Psoas muscle (tissue), 8 donors: ENCODE data around the gene MINDY4. TPM values are rescaled to one million over a fixed set of nuclear protein-coding genes. Genes with fewer than 3 reads are reported as not detected.

ENCODE experiments used
- ATAC-seq, 4 donors: fragments of 200-7000 bp; cut with Tn5 transposase; one replicate each; pipeline ENCODE4 v1.9.1; 2020; ENCODE audit warnings: moderate library complexity in 3 of 4, mild to moderate bottlenecking in 2 of 4
- DNase-seq, 2 donors: peaks; one replicate each; pipeline ENCODE4 v3.0.0-alpha.2; 2020
- H3K27ac ChIP-seq: fragments of 200-600 bp; one replicate; pipeline ENCODE4 v1.8.0; 2022
- H3K27me3 ChIP-seq, 3 donors: fragments of 200-600 bp in 1 of 3; one replicate each; pipeline versions ENCODE4 v1.6.1 to v1.8.0; 2013 to 2022; ENCODE audit warnings: low read length in 2 of 3, mild to moderate bottlenecking in 2 of 3, moderate library complexity in 1 of 3; ENCODE audit not compliant: insufficient read depth in 3 of 3
- H3K36me3 ChIP-seq, 2 donors: fragments of 200-600 bp in 1 of 2; one replicate each; pipeline versions ENCODE4 v1.6.1 to v1.8.0; 2013 to 2022; ENCODE audit warnings: low read depth in 1 of 2, mild to moderate bottlenecking in 1 of 2, moderate library complexity in 1 of 2; ENCODE audit not compliant: insufficient read depth in 1 of 2
- H3K4me1 ChIP-seq: fragments of 200-600 bp; one replicate; pipeline ENCODE4 v1.8.0; 2022
- H3K4me3 ChIP-seq: fragments of 200-600 bp; one replicate; pipeline ENCODE4 v1.8.0; 2022; ENCODE audit warnings: mild to moderate bottlenecking
- H3K9me3 ChIP-seq: fragments of 200-600 bp; one replicate; pipeline ENCODE4 v1.8.0; 2022
- WGBS, 3 donors: extraction: QIAGEN DNeasy Blood & Tissue Kit; methylation state at CpG; one replicate each; pipeline versions ENCODE4 v1.1.6 to v1.1.7; 2013; 5-methylcytosine and 5-hydroxymethylcytosine counted together
- intact Hi-C, 2 donors: fragments of 100-400 bp; cut with DNase I; formaldehyde crosslinking; loops; one replicate each; pipeline versions ENCODE4 v1.11.0 to v1.14.2; 2022
- polyA plus RNA-seq, 3 donors: library from polyadenylated mRNA; stranded (reverse); fragments of 200-250 nt; gene quantifications; one replicate each; pipeline ENCODE4 v1.2.3, GENCODE V29; 2013
- total RNA-seq, 4 donors: library from RNA; stranded (reverse); fragmentation: NEBNext Ultra II Directional in 2 of 4; extraction: Animal tissue kit (Norgen Biotek cat#: 25700) in 2 of 4; gene quantifications; one replicate each; pipeline versions ENCODE4 v1.2.1 to v1.2.4, GENCODE V29; 2021 to 2023
- TF ChIP-seq, protein P1 (sequence below): fragments of 200-600 bp; IDR thresholded peaks from one replicate; pipeline ENCODE4 v1.8.0; 2022; ENCODE audit warnings: antibody characterized with exemption
- donor health status: healthy with polysubstance abuse.
- donor health status: DM: no; HTN: no; CAD: no; lungs with moderate emphysema.
- donor health status: Bipolar disorder and iron deficiency.
- donor health status: healthy.
- donor health status: DM: yes; HTN: yes; CAD: no.
- donor health status: DM: no; HTN: no; CAD: no.
- donor health status: DM: no; HTN: no; CAD: no.
- donor health status: DM: yes; HTN: yes; CAD: no.

MINDY4 gene
- total and polyA plus RNA-seq, 7 donors: 0.86 to 3.5 (median 1.5) TPM

DNA sequence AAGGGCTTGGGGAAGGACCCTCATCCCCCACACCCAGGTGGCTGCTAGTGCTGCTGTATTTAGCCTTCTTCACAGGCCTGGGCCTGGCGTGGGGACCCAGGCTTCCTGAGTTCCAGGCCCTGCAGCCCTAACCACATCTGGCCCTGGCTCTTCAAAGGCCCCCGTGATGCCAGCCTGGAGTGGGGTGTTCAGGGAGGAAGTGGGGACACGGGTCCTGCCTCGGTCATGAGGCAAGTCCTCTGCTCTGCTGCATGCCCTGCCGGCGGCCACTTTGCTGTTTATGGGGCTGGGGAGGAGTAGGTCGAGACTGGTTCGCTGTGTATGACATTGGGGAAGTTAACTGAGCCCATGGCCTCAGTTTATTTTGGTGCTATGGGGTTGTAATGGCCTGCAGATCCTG lies 131.9 kb downstream of the MINDY4 start:
- intact Hi-C loops: no loop called here
- no peak for ATAC-seq
- 95 to 99% (median 97%) methylated on average over 7 to 8 of the region's 8 CpGs for WGBS, 3 donors
- H3K36me3 ChIP-seq: no peaks in the 10 kb centered on the region
- H3K9me3 ChIP-seq: no peaks in the 10 kb centered on the region
- no peaks in the 10 kb centered on the region for H3K27me3 ChIP-seq
- no peaks in the 10 kb centered on the region for H3K4me1 ChIP-seq
- TF ChIP-seq, protein P1, sequence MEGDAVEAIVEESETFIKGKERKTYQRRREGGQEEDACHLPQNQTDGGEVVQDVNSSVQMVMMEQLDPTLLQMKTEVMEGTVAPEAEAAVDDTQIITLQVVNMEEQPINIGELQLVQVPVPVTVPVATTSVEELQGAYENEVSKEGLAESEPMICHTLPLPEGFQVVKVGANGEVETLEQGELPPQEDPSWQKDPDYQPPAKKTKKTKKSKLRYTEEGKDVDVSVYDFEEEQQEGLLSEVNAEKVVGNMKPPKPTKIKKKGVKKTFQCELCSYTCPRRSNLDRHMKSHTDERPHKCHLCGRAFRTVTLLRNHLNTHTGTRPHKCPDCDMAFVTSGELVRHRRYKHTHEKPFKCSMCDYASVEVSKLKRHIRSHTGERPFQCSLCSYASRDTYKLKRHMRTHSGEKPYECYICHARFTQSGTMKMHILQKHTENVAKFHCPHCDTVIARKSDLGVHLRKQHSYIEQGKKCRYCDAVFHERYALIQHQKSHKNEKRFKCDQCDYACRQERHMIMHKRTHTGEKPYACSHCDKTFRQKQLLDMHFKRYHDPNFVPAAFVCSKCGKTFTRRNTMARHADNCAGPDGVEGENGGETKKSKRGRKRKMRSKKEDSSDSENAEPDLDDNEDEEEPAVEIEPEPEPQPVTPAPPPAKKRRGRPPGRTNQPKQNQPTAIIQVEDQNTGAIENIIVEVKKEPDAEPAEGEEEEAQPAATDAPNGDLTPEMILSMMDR: no peak
- no peak for DNase-seq
- no peak overlapping the region for H3K27ac ChIP-seq
- no peak overlapping the region for H3K4me3 ChIP-seq

DNA sequence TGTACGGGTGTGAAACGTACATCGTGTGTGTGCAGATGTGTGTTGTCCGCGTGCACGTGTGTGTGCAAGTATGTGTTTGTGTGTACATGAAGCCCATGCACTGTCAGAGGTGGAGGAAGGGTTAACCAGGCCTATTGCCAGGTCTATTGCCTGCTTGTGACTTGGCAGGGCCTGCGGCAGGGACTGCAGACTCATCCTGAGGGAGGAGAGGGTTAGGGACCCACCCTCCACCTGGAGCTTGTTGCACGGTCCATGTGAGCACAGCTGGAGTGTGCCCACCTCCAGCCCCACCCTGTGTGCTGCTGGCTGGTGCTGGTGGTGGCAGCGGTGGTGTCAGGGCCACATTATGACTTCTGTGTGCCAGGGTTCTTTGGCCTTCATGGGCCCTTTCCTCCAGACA lies 133.3 kb downstream of the MINDY4 start:
- H3K27me3 ChIP-seq: no peaks in the 10 kb centered on the region
- TF ChIP-seq, protein P1: no peak
- no peaks in the 10 kb centered on the region for H3K9me3 ChIP-seq
- H3K4me3 ChIP-seq: no peak overlapping the region
- ATAC-seq: no peak
- intact Hi-C loops: no loop called here
- no peaks in the 10 kb centered on the region for H3K4me1 ChIP-seq
- WGBS, 3 donors: 84 to 88% (median 88%) methylated on average over 9 of the region's 9 CpGs
- H3K36me3 ChIP-seq: no peaks in the 10 kb centered on the region
- H3K27ac ChIP-seq: no peak overlapping the region
- no peak for DNase-seq

DNA sequence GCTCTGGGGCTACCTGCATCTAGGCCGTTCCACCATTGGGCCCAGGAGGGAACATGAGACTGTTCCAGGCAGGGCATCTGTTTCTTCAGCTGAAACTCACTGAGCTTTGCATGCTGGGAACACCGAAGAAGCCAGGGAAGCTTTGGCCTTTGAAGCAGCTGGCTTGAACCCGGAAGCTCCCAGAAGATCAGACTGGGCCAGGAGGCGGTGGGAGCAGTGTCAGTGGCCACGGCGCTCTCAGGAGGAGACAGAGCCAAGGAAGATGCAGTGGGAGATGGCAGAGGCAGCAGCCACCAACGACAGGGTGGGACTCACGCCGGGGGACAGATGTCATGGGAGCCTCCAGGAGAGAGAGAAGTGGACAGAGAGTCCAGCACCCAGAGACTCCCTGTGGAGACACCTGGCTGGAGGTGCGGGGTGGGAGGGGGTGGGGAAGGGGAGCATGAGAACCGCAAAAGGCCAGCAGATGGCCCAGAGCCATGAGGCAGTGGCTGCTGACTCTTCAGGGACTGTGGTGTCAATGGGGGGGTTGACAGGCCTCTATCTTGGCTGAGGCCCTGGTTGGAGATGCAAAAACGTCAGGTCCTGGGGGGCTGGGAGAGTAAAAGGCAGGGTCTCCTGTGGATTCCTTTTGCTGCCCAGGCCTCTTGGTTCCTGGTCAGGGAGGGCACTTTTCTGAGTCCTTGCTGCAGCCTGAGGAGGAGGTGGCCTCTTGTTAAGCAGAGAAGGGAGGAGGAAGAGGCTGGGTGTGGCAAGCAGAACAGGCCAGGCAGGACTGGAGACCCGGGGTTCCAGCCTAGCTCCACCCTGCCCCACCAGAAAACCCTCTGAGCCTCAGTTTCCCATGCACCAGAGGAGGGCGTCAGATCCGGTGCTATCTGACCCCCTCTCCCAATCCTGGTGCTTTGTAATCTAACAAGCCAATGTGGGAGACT lies 134.1 kb downstream of the MINDY4 start:
- TF ChIP-seq, protein P1: no peak
- Histone ChIP-seq H3K4me3 (no peak overlapping the region), H3K4me1 (no peaks in the 10 kb centered on the region), H3K9me3 (no peaks in the 10 kb centered on the region), H3K36me3 (no peaks in the 10 kb centered on the region), H3K27me3 (no peaks in the 10 kb centered on the region), H3K27ac (no peak overlapping the region)
- intact Hi-C loops: no loop called here
- DNase-seq (no peak), ATAC-seq (no peak)
- WGBS, 3 donors: 68 to 74% (median 69%) methylated on average over 15 of the region's 15 CpGs

DNA sequence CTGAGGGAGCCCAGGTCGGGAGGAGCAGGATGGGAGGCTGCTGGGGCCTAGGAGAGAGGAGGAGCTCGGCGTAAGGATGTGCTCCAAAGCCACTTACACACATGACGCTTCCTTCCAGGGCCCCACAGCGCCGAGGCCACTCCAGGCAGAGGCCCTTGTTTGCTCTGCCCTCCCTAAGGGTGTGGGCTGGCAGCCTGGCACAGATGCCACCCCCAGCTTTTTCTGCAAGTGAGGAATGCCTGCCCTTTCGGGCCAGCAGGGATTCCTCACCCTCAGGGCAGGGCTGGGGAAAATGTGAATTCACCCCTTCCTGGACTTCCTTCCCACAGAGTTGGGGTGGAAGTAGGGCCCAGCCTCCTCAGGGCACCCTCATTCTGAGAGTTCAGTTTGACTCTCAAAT lies 134.8 kb downstream of the MINDY4 start:
- WGBS, 3 donors: 53 to 82% (median 72%) methylated on average over 7 of the region's 7 CpGs
- intact Hi-C loops: no loop called here

More for the DNA sequence above, 134.8 kb downstream of the MINDY4 start:
- H3K4me3 ChIP-seq: no peak overlapping the region
- H3K4me1 ChIP-seq: no peaks in the 10 kb centered on the region
- H3K36me3 ChIP-seq: no peaks in the 10 kb centered on the region
- H3K27ac ChIP-seq: no peak overlapping the region
- H3K9me3 ChIP-seq: no peaks in the 10 kb centered on the region
- no peaks in the 10 kb centered on the region for H3K27me3 ChIP-seq
- DNase-seq: no peak
- no peak for ATAC-seq
- TF ChIP-seq, protein P1: no peak
